ENCODE results near the gene IL7R.

Gene IL7R

DNA sequence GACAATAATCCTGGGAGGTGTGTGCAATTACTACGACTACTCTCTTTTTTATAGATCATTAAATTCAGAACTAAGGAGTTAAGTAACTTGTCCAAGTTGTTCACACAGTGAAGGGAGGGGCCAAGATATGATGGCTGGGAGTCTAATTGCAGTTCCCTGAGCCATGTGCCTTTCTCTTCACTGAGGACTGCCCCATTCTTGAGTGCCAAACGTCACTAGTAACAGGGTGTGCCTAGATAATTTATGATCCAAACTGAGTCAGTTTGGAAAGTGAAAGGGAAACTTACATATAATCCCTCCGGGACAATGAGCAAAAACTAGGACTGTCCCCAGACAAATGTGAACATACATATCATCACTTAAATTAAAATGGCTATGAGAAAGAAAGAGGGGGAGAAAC is 20.2 kb downstream of the IL7R start:
- no peak for TF ChIP-seq CREB1 (IDR thresholded peaks at IDR 0.05; ENCODE audit: low read depth)
- no peak for TF ChIP-seq TCF12 (IDR thresholded peaks at IDR 0.05; ENCODE audit: low read depth)
- no peak for TF ChIP-seq EP300 (IDR thresholded peaks at IDR 0.05; ENCODE audit: borderline replicate concordance)
- TF ChIP-seq YY1 (IDR thresholded peaks at IDR 0.05; ENCODE audit: low read depth): no peak
- TF ChIP-seq, protein P1, sequence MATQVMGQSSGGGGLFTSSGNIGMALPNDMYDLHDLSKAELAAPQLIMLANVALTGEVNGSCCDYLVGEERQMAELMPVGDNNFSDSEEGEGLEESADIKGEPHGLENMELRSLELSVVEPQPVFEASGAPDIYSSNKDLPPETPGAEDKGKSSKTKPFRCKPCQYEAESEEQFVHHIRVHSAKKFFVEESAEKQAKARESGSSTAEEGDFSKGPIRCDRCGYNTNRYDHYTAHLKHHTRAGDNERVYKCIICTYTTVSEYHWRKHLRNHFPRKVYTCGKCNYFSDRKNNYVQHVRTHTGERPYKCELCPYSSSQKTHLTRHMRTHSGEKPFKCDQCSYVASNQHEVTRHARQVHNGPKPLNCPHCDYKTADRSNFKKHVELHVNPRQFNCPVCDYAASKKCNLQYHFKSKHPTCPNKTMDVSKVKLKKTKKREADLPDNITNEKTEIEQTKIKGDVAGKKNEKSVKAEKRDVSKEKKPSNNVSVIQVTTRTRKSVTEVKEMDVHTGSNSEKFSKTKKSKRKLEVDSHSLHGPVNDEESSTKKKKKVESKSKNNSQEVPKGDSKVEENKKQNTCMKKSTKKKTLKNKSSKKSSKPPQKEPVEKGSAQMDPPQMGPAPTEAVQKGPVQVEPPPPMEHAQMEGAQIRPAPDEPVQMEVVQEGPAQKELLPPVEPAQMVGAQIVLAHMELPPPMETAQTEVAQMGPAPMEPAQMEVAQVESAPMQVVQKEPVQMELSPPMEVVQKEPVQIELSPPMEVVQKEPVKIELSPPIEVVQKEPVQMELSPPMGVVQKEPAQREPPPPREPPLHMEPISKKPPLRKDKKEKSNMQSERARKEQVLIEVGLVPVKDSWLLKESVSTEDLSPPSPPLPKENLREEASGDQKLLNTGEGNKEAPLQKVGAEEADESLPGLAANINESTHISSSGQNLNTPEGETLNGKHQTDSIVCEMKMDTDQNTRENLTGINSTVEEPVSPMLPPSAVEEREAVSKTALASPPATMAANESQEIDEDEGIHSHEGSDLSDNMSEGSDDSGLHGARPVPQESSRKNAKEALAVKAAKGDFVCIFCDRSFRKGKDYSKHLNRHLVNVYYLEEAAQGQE (IDR thresholded peaks at IDR 0.05; ENCODE audit: low read depth): no peak
- TF ChIP-seq TAF1 (IDR thresholded peaks at IDR 0.05; ENCODE audit: low read depth): no peak
- no peak for TF ChIP-seq FOXM1 (IDR thresholded peaks at IDR 0.05; ENCODE audit: borderline replicate concordance, low read depth)
- no peak for TF ChIP-seq ZBTB7A (IDR thresholded peaks at IDR 0.05; ENCODE audit: low read depth)

DNA sequence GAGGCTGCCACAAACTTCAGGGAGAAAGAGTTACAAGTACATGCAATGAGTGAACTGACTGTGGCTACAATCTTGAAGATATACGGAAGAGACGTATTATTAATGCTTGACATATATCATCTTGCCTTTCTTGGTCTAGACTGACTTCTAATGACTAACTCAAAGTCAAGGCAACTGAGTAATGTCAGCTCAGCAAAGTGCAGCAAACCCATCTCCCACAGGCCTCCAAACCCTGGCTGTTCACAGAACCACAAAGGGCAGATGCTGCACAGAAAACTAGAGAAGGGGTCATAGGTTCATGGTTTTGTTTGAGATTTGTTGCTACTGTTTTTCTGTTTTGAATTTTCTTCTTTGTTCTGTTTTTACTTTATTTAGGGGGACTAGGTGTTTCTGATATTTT is 21.0 kb downstream of the IL7R start:
- TF ChIP-seq, protein P2, sequence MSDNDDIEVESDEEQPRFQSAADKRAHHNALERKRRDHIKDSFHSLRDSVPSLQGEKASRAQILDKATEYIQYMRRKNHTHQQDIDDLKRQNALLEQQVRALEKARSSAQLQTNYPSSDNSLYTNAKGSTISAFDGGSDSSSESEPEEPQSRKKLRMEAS (IDR thresholded peaks at IDR 0.05): no peak

DNA sequence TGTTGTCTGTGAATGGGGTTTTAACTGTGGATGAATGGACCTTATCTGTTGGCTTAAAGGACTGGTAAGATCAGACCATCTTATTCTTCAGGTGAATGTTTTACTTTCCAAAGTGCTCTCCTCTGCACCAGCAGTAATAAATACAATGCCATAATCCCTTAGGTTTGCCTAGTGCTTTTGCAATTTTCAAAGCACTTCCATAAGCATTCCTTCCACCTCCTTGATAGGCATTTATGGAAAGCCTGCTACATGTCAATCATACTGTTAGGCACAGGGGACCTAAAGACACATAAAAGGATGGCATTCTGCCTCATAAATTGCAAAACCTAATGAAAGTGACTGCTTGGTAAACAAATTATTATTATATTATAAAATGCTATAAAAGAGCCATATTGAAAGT is 21.4 kb downstream of the IL7R start:
- no peak for TF ChIP-seq NFIC (IDR thresholded peaks at IDR 0.05)
- TF ChIP-seq, protein P1 (IDR thresholded peaks at IDR 0.05; ENCODE audit: low read depth): no peak
- TF ChIP-seq TAF1 (IDR thresholded peaks at IDR 0.05; ENCODE audit: low read depth): no peak
- TF ChIP-seq ZBTB7A (IDR thresholded peaks at IDR 0.05; ENCODE audit: low read depth): no peak
- TF ChIP-seq, protein P3, sequence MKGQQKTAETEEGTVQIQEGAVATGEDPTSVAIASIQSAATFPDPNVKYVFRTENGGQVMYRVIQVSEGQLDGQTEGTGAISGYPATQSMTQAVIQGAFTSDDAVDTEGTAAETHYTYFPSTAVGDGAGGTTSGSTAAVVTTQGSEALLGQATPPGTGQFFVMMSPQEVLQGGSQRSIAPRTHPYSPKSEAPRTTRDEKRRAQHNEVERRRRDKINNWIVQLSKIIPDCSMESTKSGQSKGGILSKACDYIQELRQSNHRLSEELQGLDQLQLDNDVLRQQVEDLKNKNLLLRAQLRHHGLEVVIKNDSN (IDR thresholded peaks at IDR 0.05): no peak
- TF ChIP-seq FOXM1 (IDR thresholded peaks at IDR 0.05; ENCODE audit: borderline replicate concordance, low read depth): no peak
- no peak for TF ChIP-seq TEAD4 (IDR thresholded peaks at IDR 0.05)

DNA sequence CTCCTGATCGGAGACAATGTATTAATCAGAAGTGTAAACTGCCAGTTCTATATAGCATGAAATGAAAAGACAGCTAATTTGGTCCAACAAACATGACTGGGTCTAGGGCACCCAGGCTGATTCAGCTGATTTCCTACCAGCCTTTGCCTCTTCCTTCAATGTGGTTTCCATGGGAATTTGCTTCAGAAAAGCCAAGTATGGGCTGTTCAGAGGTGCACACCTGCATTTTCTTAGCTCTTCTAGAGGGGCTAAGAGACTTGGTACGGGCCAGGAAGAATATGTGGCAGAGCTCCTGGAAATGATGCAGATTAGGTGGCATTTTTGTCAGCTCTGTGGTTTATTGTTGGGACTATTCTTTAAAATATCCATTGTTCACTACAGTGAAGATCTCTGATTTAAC is 22.4 kb downstream of the IL7R start:
- TF ChIP-seq, protein P2 (IDR thresholded peaks at IDR 0.05): no peak

DNA sequence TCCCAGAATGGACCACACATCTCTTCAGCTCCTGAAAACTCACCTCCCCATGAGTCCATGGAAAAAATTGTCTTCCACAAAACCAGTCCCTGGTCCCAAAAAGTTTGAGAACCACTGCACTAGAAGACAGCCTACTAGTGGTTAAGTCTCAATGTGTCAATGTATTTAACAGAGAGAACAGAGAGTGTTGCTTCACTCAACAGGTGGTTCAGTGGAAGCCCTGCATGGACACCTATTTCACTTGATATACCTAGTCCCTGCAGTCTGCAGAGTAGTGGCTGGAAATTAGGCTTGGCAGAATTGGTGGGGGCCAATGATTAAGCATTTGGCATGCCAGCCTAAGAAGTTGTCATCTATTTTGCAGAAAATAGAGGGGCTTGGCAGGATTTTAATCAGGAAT is 23.0 kb downstream of the IL7R start:
- TF ChIP-seq CEBPB (IDR thresholded peaks at IDR 0.05) (no peak), TAF1 (IDR thresholded peaks at IDR 0.05; ENCODE audit: low read depth) (no peak), EGR1 (IDR thresholded peaks at IDR 0.05) (no peak), TEAD4 (IDR thresholded peaks at IDR 0.05) (no peak), RAD21 (IDR thresholded peaks at IDR 0.05; ENCODE audit: low read depth) (no peak), TCF12 (IDR thresholded peaks at IDR 0.05; ENCODE audit: low read depth) (no peak), CREB1 (IDR thresholded peaks at IDR 0.05; ENCODE audit: low read depth) (no peak), EP300 (IDR thresholded peaks at IDR 0.05; ENCODE audit: borderline replicate concordance) (no peak), ZBTB7A (IDR thresholded peaks at IDR 0.05; ENCODE audit: low read depth) (no peak), YY1 (IDR thresholded peaks at IDR 0.05; ENCODE audit: low read depth) (no peak), FOXM1 (IDR thresholded peaks at IDR 0.05; ENCODE audit: borderline replicate concordance, low read depth) (no peak)
- TF ChIP-seq, protein P1 (IDR thresholded peaks at IDR 0.05; ENCODE audit: low read depth): no peak
- TF ChIP-seq, protein P3 (IDR thresholded peaks at IDR 0.05): no peak
- TF ChIP-seq, protein P2 (IDR thresholded peaks at IDR 0.05): no peak

Data from Ishikawa (cell line).